ENCODE results near the gene LDAH.

The LDAH gene

GRCh38 chr2:20678086-20678395 is 144.9 kb downstream of the LDAH start:
- no peak for DNase-seq

DNA sequence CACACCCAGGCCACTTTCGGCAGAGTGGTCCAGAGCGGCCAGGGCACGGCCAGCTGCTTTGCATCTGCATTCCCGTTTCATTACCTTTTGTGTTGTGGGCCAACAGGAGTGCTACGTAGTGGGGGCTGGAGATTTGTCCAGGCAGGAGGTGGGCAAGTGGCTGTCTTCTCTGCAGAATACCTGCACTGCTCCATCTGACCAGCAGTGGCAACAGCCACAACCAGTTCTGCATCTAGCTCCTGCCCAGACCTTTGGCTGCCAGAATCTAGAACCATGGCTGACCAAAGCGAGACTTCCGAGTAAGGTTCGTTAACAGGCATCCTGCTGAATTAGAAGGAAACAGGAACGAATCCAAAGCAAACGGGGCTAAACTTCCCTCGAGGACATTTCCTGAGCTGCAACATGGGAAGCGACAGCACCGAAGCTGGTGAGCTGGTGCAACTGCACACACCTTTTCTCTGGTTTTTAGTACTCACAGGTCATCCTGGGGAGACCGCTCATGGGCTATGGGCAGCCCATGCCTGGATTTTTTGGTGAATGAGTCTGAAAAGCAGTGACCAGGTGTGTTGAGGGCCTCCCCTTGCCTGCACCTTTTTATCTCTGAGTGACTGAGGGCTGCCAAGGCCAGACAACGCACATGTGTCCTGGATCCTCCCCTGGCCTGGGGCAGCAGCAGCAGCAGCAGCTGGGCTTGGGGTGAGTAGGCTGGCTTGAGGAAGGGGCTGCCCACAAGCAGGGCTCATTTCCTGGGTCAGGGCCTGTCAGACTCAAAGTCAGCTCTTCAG is 145.4 kb downstream of the LDAH start:
- DNase-seq, result no peak

DNA sequence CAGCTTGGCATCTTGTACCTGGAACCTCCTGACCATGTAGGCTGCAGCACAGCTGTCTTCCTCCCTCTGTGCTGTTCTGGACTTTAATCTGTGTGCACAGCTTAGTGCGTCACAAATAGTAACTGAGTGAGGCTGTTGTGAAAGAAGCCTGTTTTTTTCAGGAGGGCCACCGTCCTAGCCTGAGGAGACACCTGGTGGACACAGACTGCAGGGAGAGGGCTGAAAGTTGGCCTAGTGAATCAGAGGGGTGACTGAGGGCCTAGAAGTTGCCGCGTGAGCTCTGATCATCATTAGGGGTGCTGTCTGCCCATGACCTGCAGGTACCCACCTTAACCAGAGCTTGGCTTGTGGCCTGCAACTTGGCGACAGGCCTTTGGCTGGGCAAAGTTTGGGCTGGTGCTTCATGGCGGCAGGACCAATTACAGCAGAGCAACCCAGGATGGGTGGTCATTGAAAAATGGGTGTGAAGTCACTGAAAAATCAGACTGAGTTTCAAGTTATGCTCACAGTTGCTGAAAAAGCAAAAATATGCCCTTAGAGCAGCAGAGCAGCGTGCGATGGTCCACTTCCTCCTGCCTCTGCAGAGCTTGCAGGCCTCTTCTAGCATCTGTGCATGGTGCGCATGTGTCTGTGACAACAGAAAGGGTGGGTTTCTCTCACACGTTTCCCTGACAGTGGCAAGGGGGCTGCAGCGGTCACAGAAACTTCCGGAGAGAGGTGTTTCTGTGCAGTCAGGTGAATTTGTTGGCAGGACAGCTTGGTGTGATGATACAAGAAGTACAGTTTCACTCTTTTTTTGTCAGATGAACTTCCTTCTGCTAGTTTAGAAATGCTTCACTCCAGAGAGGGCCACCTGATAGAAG is 146.3 kb downstream of the LDAH start:
- DNase-seq, result no peak

DNA sequence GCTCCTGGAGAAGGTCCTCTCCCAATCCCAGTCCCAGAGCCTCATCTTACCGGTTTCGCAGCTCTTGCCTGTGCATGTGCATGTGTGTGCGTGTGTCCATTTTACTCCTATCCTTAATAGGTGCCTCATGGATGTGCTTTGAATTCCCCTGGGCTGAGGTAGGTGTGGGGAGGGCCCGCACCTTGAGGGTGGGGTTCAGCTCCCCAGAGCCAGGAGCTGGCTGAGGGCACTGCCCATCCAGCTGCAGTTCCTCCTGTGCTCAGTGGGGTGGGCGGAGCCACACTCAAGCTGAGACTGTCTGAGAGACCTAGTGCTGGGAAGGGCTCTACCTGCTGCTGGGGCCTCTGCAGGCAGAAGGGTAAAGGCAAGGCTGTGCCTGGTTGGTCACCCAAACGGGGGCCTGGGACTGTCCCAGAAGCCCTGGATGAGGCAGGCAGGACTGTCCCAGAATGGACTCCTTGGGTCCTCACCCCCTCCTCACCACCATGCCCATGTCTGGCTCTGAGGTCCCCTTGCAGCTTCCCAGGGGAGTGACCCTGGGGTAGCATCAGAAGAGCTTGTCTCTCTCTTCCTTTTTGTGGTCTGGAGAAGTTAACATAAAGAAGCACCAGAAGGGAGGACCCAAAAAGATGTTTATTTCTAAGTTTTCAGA is 147.1 kb downstream of the LDAH start:
- DNase-seq, result no peak

- no peak for DNase-seq
Measured at GRCh38 chr2:20674974-20675679, 147.8 kb downstream of the LDAH start.

DNA sequence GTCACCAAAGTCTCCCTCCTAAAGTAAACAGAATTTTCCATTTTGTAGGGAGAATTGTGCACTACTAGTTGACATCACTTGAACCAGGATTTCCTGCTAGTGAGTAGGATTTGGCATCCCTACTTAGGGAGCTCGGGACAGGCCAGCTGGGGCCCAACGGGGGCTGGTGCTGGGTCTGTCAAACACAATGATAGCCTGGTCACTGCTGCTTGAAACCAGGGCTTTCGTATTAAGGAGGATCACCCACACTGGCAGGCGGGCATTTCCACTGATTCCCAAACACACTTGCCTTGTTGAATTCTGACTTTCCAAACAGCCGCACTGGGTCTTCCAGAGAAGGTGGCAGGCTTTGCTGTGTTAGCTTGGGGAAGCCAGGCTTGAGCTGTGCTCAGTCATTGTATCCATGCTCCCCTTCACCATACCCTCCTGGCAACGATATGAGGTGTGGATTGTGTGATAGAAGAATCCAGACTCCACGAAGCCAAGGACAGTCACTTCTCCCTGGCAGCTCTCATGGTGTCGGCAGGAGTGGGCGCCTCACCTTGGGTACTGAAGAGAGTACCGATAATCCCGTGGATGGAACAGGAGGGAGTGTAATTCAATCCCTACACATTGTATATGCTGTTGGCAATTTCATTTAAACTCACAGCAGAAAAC is 148.5 kb downstream of the LDAH start:
- no peak for DNase-seq

DNA sequence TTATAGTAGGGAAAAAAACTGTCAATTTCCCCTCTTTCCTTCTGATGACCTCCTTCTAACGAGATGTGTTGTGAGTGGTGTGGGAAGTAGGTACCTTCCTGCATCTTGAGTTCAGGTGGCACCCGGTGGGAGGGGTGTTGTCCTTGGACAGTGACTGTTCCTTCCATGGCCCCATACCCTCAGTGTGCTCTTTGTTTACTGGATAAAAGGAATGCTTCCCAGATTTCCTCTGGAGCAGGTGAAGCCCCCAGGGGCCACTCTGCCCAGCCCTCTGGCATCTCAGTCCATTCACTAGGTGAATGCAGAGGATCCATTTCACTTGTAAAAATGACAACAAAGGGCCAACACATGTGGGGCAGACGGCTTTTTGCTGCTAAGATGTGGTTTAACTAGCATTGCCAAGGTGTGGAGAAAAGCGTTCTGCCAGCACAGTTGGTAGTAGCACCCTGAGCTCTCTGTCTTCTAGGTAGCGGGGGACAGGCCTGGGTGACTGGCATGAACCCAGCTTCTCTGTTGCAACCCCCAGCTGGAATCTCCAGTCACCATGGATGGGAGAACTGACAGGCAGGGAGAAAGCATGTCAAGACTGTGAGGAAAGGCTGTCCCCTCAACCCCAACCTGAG is 149.1 kb downstream of the LDAH start:
- no peak for DNase-seq

DNA sequence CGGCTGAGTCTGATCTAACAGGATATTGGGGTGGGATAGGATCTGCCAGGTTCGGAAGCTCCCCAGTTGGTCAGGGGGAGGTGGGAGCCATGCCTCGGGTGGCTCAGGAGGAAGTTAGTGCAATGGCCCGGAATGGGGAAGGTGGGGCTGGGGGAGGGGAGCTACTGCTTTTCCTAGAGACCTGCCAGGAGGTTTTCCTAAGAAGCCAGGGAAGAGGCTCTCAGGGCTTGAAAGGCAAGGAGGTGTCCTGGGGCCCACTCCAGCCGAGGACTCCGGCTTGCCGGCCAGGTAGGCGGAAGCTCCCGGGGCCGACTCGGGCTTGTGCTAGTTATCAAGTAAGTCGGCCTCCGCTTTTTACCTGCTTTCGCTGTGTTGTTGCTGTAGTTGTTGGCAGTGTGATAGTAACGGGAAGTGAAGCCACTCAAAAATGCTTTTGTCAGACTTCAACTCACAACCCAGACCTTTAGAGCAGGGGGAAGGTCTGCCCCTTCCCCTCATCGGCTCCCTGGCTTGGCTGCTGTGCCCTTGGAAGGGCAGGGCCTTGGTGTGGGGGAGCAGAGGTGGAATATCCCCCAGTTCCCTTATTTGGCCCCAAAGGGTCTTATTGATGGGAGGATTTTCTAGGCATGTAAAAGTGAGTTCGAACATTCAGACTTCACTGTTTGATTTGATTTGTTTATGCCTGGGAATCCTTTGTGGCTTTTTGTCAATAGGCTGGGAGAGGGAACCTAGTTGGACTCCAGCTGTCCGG is 150.5 kb downstream of the LDAH start:
- no peak for DNase-seq

DNA sequence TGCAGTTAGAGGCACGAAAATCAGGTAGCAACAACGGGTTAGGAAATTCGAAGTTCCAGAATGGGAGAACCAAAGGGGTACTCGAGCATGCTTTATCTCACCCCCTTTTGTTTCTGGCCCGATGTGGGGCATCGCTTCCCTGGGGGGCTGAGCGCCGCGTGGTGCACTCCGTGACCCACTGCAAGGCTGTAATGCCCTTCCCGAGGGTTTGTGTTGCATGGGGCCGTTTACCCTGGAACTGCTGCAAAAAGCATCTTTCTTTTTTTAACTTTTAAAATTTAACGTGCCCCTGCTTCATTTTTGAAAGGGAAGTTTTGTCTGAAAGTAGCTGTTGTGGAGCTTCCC is 151.2 kb downstream of the LDAH start:
- no peak for DNase-seq

GRCh38 chr2:20671036-20671735 is 151.7 kb downstream of the LDAH start:
- no peak for DNase-seq

- DNase-seq, result no peak
Measured at GRCh38 chr2:20670315-20671035, 152.4 kb downstream of the LDAH start.

GRCh38 chr2:20669562-20670314 is 153.2 kb downstream of the LDAH start:
- DNase-seq, result no peak

DNA sequence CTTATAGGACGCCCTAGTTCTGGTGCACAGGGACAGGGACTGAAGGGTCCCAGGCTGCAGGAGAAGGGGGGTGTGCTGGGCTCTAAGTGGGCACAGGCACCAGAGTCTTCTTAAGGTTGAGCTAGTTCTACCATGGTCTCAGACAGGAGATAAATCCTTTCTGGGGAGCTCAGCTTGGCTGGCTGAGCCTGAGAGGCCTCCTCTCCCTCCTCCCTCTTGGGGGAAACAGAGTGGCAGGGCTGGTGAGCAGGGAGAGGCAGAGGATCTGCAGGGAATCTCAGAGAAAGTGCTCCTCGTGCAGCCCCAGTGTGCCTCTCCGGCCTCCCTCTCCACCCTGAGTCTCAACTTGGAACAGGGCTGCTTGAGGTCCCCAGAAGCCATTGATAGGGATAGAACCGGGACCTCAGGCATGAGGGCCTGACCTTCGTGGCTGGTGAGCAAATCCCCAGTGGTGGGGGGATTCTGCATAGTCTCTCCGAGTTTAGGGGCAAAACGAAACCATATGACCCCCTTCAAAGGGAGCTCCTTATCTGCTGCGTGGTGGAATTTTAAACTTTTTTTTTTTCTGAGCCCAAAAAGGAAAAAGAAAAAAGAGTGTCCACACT is 153.9 kb downstream of the LDAH start:
- no peak for DNase-seq

GRCh38 chr2:20668451-20668850 is 154.4 kb downstream of the LDAH start:
- no peak for DNase-seq

GRCh38 chr2:20667531-20668401 is 155.1 kb downstream of the LDAH start:
- no peak for DNase-seq

DNA sequence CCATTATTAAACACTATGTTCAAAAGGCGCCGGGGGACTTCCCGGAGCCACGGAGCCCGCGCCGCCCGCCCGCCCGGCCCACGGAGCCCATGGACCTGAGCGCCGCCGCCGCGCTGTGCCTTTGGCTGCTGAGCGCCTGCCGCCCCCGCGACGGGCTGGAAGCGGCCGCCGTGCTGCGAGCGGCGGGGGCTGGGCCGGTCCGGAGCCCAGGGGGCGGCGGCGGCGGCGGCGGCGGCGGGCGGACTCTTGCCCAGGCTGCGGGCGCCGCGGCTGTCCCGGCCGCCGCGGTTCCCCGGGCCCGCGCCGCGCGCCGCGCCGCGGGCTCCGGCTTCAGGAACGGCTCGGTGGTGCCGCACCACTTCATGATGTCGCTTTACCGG is 155.8 kb downstream of the LDAH start:
- no peak for DNase-seq

DNA sequence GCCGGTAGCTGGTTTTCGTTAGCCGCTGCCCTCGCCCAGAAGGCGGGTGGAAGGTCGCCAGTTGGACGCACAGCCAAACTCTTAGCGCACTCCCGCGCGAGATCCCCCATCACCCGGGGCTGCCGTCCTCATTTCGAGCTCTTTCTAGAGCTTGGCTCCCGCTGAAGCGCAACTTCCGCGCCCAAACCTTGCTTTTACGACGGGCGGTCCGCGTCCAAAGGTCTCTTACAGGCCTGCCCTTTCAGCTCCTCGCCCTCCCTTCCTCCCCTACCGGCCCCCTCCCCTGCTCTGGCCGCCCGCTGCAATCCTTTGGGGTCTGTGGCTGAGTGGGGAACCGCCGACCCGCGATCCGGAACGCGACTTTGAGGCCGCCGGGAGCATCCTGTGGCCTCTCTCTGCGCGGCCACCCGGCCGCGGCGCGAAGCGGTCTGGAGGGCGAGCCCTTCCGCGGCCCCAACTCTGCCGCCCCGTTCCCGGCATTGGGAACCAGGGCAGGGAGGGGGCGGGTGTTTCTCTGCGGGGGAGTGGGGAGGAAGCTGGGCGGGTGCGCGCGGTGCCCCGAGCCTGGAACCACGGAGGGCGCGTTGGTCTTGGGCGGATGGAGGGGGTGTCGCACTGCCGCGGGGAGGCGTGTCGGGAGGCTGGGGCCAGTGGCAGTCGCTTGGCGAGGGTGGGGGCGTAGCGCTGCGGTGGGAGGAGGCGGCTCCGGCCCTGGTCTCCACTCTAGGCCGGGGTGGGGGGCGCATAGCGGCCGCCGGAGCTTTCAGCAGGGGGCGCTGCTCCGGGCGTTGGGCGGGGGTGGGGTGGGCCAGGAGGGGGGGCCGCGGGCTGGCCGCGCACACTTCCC is 156.4 kb downstream of the LDAH start, which contains the start of gene GDF7:
Gene GDF7 (plus strand): TSS at position 841 of the 847 bp plus-strand sequence. CDS start 96 bp downstream, outside the sequence.
- no peak for DNase-seq
